ENCODE data around the gene LGALS3BP. TPM values are rescaled to one million over a fixed set of nuclear protein-coding genes. Genes with fewer than 3 reads are reported as not detected.
A peak's percentile ranks its signal among the peaks of the same experiment; 100 is the strongest.

Gene LGALS3BP
- total RNA-seq, 3 donors from 2014 or later = 14.5 to 32.1 (median 29.9) TPM

DNA sequence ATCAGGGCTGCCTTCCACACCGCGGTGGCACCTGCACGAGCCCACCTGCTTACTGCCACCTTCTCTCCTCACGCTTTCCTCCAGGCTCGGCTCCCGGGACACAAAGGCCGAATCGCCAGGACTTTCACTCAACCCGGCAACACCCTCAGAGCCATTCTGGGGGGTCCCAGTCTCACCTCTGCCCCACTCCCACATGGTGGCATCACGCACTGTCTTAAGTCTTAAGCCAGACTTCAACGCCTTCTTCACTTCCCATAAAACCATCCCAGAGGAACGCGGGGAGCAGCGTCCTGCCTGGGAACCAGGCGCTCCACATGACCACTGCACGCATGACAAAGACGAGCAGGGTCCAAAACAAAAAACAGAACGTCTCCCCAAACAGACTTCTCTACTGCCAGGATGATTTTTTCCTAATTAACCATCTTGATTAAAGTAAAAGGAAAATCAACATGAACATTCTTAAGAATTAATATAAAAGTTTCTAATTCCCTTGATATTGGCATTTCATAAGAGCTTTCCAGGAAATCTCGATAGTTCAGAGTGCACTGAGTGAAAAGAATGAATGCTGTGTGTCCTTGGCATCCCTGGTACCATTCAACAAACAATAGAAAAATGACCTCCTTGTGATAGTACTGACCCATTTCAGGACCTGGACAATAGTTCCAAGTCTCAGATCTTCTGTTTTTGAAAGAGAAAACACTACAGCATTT is 27.2 kb upstream of the LGALS3BP start:
- peaks cover 55% of the 10 kb centered on the region for H3K4me1 Mint-ChIP-seq (ENCODE audit: low read depth)
- no peak for ATAC-seq
- no peak for DNase-seq
- no peaks in the 10 kb centered on the region for H3K27me3 Mint-ChIP-seq (ENCODE audit: low read depth)
- peak overlapping the region; percentile 87 for H3K4me3 Mint-ChIP-seq
- no peaks in the 10 kb centered on the region for H3K9me3 Mint-ChIP-seq
- peaks cover 8% of the 10 kb centered on the region for H3K36me3 Mint-ChIP-seq (ENCODE audit: insufficient read depth)

DNA sequence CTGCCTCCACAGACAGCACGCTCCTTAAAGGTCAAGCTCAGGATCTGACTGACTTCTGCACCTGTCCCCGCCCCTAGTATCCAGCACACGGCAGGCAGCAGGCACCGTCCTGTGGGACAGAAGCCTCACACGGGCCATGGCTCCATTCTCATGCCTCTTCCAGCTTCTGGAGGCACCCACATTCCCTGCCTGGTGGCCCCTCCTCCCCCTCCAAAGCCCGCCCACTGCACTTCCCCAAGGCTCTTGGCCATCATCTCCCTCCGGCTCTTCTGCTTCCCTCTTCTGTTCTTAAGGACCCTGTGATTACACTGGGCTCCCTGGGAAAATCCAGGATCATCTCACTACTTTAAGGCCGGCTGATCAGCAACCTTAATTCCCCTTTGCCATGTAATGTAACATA is 26.3 kb upstream of the LGALS3BP start:
- peaks cover 10% of the 10 kb centered on the region for H3K36me3 Mint-ChIP-seq (ENCODE audit: insufficient read depth)
- DNase-seq (no peak), ATAC-seq (no peak)
- H3K4me1 Mint-ChIP-seq (ENCODE audit: low read depth) = peaks cover 54% of the 10 kb centered on the region
- no peak overlapping the region for H3K4me3 Mint-ChIP-seq
- H3K27me3 Mint-ChIP-seq (ENCODE audit: low read depth) = no peaks in the 10 kb centered on the region
- H3K9me3 Mint-ChIP-seq = no peaks in the 10 kb centered on the region

DNA sequence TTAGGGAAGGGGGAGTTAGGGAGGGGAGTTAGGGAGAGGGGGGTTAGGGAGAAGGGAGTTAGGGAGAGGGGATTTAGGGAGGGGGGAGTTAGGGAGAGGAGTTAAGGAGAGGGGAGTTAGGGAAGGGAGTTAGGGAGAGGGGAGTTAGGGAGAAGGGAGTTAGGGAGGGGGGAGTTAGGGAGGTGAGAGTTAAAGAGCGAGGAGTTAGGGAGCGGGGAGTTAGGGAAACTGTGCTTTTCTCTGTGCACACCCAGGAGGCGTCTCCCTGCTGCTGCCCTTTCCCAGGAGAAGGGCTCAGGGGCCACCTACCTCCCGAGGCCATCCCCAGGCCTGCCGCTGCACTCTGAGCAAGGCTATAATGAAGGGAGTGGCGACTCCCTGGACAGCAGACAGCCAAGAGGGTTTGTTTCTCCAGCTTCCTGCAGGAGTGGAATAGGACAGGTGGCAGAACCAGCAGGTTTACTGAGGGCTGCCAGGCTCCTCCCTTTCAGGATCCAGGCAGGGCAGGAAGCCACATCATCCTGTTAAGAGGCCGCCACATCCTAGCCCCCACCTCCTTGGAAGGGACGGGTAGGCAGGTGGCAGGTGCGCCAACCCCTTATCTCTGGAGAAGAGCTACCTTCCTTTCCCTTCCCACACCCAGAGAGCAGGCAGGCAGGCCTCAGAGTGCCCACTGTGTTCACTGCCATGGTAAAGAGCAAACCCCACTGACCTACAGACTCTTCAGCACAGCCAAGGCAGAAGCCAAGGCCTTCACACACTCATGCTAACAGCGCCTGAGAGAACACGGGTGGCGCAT is 25.5 kb upstream of the LGALS3BP start:
- Mint-ChIP-seq H3K9me3 (no peaks in the 10 kb centered on the region), H3K27me3 (ENCODE audit: low read depth) (no peaks in the 10 kb centered on the region), H3K4me3 (peak overlapping the region; percentile 13), H3K4me1 (ENCODE audit: low read depth) (peaks cover 50% of the 10 kb centered on the region), H3K36me3 (ENCODE audit: insufficient read depth) (peaks cover 11% of the 10 kb centered on the region)
- DNase-seq (no peak), ATAC-seq (no peak)

DNA sequence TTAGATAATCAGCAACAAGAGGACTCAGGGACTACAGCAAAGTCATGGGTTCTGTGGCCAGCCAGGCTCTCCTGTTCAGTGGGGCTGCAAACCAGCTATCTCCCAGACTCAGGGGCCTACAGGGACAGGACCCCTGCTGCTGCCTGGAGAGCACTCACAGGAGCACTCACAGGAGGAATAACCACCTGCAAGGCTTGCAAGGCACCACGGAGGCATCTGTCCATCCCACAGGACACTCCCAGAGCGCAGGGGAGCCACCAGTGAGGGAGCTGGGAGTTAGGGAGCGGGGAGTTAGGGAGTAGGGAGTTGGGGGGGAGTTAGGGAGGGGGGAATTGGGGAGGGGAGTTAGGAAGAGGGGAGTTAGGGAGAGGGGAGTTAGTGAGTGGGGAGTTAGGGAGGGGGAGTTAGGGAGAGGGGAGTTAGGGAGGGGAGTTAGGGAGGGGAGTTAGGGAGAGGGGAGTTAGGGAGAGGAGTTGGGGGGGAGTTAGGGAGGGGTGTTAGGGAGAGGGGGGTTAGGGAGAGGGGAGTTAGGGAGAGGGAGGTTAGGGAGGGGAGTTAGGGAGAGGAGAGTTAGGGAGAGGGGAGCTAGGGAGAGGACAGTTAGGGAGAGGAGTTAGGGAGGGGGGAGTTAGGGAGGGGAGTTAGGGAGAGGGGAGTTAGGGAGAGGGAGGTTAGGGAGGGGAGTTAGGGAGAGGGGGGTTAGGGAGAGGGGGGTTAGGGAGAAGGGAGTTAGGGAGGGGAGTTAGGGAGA is 24.1 kb upstream of the LGALS3BP start:
- H3K36me3 Mint-ChIP-seq (ENCODE audit: insufficient read depth) = peaks cover 16% of the 10 kb centered on the region
- H3K4me3 Mint-ChIP-seq = no peak overlapping the region
- H3K27me3 Mint-ChIP-seq (ENCODE audit: low read depth) = no peaks in the 10 kb centered on the region
- DNase-seq = no peak
- H3K4me1 Mint-ChIP-seq (ENCODE audit: low read depth) = peaks cover 43% of the 10 kb centered on the region
- ATAC-seq = no peak
- no peaks in the 10 kb centered on the region for H3K9me3 Mint-ChIP-seq

DNA sequence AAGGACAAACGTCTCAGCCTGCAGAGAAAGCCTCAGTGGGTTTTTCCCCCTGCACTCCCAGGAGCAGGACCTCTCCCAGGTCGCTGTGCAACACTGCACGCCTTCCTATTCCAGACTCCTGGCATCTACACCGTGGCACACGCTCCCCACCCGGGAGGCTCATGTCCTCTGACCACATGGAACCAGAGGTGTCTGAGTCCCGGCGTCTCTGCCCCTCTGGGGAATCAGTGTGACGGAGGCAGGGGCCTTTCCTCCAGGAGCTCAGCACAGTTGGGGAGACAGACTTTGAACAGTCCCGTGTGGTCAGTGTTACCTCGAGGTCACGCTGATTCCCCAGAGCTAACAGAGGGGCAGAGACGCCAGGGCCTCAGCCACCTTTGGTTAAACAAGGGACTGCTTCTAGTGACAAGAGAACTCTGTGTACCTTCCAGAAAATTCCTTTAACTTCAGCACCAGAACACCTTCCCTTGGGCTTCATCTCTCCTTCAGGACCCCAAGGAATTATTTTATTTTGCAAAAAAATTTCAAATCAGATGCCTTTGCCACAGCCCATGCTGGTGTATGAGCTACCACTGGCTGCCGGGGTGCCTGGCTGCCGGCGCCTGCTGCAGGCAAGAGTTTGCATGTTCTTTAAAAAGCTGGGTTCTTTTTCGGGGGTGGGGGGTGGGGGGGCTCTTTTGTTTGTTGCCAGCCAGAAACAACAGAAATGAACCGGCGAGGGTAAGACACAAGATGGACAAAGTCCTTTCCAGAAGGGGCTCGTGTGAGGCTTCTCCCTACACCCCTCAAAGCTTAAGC is 23.3 kb upstream of the LGALS3BP start:
- Mint-ChIP-seq H3K36me3 (ENCODE audit: insufficient read depth) (peaks cover 14% of the 10 kb centered on the region), H3K4me3 (no peak overlapping the region), H3K4me1 (ENCODE audit: low read depth) (peaks cover 35% of the 10 kb centered on the region), H3K9me3 (no peaks in the 10 kb centered on the region), H3K27me3 (ENCODE audit: low read depth) (no peaks in the 10 kb centered on the region)
- no peak for DNase-seq
- no peak for ATAC-seq

DNA sequence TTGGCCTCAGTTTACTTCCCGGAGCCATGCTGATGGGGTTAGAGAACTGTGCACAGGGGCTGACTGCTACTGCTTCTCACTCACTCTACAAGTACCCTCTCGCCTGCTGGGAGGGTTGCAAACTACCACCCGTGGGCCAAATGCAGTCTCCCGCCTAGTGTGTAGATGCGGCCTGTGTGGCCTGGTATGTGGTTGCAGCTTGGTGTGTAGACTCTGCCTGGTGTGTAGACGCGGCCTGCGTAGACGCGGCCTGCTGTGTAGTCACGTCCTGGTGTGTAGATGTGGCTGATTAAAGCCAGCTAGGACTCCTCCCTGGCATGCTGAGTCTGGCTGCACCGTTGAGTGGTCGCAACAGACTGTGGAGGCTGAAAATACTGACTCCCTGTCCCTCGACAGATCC is 22.6 kb upstream of the LGALS3BP start:
- DNase-seq (no peak), ATAC-seq (no peak)
- H3K9me3 Mint-ChIP-seq = no peaks in the 10 kb centered on the region
- peaks cover 28% of the 10 kb centered on the region for H3K4me1 Mint-ChIP-seq (ENCODE audit: low read depth)
- H3K27me3 Mint-ChIP-seq (ENCODE audit: low read depth) = no peaks in the 10 kb centered on the region
- peaks cover 14% of the 10 kb centered on the region for H3K36me3 Mint-ChIP-seq (ENCODE audit: insufficient read depth)
- no peak overlapping the region for H3K4me3 Mint-ChIP-seq

DNA sequence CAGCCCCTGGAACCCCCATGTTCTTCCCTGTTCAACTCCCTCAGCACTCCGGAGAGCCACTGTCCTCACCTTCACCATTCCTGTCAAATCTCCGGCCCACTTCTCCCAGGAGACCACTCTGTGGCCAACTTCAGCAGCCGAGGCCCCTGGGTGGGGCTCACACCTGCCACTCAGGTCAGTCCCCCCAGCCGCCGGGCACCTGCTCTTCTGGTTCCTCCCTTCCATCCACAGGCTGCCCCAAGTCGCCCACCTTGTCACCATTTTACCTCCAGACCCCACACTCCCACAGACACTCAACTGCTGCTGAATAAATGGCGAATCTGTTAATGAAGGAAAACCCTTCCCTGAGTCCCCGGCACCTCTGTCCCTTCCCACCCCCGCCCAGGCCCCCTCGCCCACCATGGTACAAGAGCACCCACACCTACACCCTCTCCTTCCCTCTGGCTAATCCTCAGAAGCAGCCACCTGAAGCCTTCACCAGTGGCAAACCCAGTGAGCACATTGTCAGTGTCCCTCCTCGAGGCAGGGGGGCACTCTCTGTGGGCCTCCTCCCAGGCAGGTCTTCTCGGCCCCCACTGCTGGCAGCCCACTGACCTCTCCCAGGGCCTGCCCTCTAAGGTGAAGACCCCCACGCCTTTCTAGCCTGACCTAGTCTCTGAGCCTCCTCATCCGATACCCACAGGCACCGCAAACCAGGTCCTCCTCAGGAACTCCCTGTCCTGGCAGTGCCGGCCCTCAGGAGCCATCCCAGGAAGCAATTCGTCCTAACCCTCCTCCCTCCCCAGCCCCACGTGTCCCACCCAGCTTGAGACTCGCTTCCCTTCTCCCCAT is 21.7 kb upstream of the LGALS3BP start:
- H3K4me3 Mint-ChIP-seq = no peak overlapping the region
- peaks cover 19% of the 10 kb centered on the region for H3K4me1 Mint-ChIP-seq (ENCODE audit: low read depth)
- H3K9me3 Mint-ChIP-seq = no peaks in the 10 kb centered on the region
- ATAC-seq (no peak), DNase-seq (no peak)
- H3K27me3 Mint-ChIP-seq (ENCODE audit: low read depth) = no peaks in the 10 kb centered on the region
- peaks cover 17% of the 10 kb centered on the region for H3K36me3 Mint-ChIP-seq (ENCODE audit: insufficient read depth)

DNA sequence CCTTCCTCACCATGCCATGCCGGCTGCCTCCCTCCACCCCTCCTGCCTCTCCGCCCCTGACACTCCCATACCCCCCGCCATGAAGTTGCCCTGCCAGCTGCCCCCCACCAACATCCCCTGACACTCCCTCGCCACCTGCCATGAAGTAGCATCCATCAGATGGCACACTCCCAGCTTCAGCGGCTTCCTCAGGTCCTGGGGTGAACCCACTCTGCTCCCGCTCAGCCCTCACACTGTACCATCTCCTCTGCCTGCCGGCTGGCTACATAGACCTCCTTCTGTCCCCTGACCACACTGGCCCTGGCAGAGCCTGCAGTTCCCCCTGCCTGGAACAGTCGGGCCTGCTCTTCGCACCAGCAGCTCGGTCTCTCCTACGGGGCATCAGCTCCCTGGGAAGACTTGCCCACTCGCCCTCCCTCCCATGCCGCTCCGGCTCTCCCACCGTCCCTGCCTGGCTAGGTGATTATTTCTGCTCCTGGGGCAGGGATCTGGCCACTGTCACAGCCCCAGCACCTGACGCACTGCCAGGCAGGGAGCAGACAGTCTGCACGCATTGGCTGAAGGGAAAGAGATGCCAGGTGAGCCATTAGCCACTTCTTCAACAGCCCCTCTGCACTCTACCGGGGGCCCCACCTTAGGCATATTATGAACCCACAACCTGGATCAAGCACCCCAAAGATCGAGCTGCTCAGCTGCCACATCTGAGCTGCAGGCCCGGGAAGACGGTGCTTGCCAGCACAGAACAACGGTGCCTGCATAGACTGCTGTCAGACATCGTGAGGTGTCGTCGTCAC is 20.9 kb upstream of the LGALS3BP start:
- DNase-seq (no peak), ATAC-seq (no peak)
- Mint-ChIP-seq H3K9me3 (no peaks in the 10 kb centered on the region), H3K4me3 (no peak overlapping the region), H3K36me3 (ENCODE audit: insufficient read depth) (peaks cover 20% of the 10 kb centered on the region), H3K27me3 (ENCODE audit: low read depth) (no peaks in the 10 kb centered on the region), H3K4me1 (ENCODE audit: low read depth) (peaks cover 11% of the 10 kb centered on the region)

DNA sequence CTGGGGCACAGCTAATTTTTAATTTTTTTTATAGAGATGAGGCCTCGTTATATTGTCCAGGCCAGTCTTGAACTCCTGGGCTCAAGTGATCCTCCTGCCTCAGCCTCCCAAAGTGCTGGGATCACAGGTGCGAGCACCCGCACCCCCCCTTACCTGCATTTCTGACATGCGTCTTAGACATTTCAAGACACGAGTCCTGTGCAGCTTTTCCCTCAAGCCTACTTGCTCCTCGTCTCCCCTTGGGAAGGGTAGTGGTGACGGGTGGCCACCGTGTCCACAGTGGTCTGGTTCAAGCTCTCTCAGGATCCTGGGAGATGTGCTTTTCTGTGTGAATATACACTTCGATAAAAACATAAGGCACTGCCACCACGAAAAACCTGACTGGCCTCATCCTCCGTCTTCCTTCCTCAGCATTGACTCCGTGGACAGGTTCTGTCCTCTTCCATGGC is 20.2 kb upstream of the LGALS3BP start:
- no peak for ATAC-seq
- Mint-ChIP-seq H3K36me3 (ENCODE audit: insufficient read depth) (peaks cover 20% of the 10 kb centered on the region), H3K27me3 (ENCODE audit: low read depth) (no peaks in the 10 kb centered on the region), H3K4me3 (no peak overlapping the region), H3K9me3 (no peaks in the 10 kb centered on the region), H3K4me1 (ENCODE audit: low read depth) (peaks cover 6% of the 10 kb centered on the region)
- no peak for DNase-seq

DNA sequence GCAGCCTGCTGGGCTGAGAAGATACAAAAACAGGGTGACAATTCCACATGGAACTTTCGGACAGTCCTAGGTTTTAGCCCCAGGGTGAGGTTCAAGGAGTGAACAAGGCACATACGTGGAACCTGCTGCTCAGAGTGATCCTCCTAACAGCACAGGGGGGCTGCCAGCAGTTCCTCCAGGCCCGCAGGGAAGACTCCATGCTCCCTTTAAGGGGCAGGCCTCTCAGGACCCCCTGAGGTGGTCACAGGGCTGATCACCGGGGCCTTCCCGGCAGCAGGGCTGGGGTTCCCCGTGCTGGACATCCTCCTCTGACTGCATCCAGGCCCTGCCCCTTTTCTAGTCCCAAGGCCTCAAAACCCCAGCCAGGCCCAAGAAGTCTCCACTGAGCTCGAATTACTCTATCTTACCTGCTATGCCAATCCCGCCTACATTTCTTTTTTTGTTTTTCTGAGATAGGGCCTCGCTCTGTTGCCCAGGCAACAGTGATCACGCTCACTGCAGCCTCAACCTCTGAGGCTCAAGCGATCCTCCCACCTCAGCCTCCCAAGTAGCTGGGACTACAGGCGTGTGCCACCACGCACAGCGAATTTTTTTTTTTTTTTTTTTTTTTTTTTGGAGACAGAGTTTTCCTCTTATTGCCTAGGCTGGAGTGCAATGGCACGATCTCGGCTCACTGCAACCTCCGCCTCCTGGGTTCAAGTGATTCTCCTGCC is 19.5 kb upstream of the LGALS3BP start:
- DNase-seq (no peak), ATAC-seq (no peak)
- Mint-ChIP-seq H3K9me3 (no peaks in the 10 kb centered on the region), H3K4me3 (no peak overlapping the region), H3K27me3 (ENCODE audit: low read depth) (no peaks in the 10 kb centered on the region), H3K4me1 (ENCODE audit: low read depth) (peaks cover 6% of the 10 kb centered on the region), H3K36me3 (ENCODE audit: insufficient read depth) (peaks cover 20% of the 10 kb centered on the region)

DNA sequence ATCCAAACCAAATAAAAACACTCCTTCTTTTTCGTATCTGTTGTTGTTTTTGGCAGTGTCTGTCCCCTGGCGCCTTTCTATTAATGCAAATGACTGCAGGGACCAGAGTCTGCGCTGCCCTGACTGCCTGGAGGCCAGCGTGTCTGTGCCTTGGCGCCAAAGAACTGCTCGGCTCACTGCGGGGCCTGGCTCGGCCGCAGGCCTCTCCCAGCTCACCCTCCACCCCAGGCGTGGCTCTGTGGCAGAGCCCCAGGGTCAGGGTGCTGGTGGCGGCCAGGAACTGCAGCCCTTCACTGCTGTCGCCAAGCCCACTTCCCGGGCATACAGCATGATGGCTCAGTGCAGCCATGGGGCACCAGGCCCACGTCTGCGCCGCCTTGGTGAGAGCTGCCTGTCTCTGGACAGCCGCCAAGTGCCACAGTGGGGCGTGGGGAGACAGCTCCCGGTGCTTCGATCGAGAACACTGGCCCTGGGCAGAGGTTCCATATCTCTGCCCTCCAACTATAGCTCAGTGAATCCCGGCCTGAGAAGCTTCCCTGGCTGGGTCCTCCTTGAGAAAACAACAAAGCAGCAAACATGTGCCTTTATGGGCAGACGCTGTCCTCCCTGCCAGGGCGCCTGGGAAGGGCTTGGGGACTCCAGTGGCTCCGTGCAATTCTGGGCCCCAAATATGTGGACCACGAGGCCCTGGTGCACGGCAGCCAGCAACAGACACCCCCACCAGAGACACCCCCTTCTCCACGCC is 18.8 kb upstream of the LGALS3BP start:
- no peaks in the 10 kb centered on the region for H3K27me3 Mint-ChIP-seq (ENCODE audit: low read depth)
- no peak overlapping the region for H3K4me3 Mint-ChIP-seq
- H3K36me3 Mint-ChIP-seq (ENCODE audit: insufficient read depth) = peaks cover 21% of the 10 kb centered on the region
- no peaks in the 10 kb centered on the region for H3K9me3 Mint-ChIP-seq
- DNase-seq (no peak), ATAC-seq (no peak)
- H3K4me1 Mint-ChIP-seq (ENCODE audit: low read depth) = peaks cover 6% of the 10 kb centered on the region

DNA sequence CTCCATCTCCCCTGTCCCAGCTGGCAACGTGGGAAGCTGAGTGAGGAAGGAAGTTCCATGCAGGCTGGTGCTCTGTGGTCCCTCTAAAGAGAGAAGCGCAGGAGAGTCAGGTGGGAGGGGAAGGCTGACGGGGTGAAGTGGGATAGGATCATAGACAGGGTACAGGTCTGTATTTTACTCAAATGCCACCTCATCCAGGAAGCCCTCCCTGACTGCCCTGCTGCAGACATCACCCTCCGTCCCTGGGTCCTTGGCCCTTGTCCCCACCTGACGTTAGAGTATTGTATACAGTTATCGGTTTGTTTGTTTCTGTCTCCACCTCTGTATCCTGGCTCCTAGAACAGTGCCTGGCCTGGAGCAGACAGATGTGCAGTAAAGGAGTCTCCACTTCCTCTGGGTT is 18.2 kb upstream of the LGALS3BP start:
- peaks cover 25% of the 10 kb centered on the region for H3K36me3 Mint-ChIP-seq (ENCODE audit: insufficient read depth)
- peaks cover 7% of the 10 kb centered on the region for H3K4me1 Mint-ChIP-seq (ENCODE audit: low read depth)
- no peaks in the 10 kb centered on the region for H3K27me3 Mint-ChIP-seq (ENCODE audit: low read depth)
- ATAC-seq = no peak
- DNase-seq = no peak
- no peak overlapping the region for H3K4me3 Mint-ChIP-seq
- H3K9me3 Mint-ChIP-seq = no peaks in the 10 kb centered on the region
